T47D (cell line): ENCODE data around the gene PEX16.

Source experiments
- DNase-seq, 2 experiments: peaks; one replicate each; pipeline versions ENCODE4 v3.0.0 to v3.0.0-alpha.2; 2011 to 2012; ENCODE audit warnings: low read depth in 1 of 2, low spot score in 1 of 2
- JUND ChIP-seq: IDR thresholded peaks from 2 replicates; pipeline ENCODE4 v1.6.1; 2012; ENCODE audit warnings: low read depth
- in situ Hi-C: cut with HindIII; loops from 2 replicates; pipeline ENCODE4 v1.10.0; 2016; ENCODE audit warnings: low sequenced_read_pairs, low pct_unique_long_range_greater_than_20kb

The PEX16 gene

GRCh38 chr11:45936511-45937054, 18.9 kb upstream of the PEX16 start:
- no peak for TF ChIP-seq JUND
- DNase-seq, result no peak
- in situ Hi-C loops, result no loop called here

GRCh38 chr11:45935349-45936064, 17.8 kb upstream of the PEX16 start:
- in situ Hi-C loops, result no loop called here
- no peak for DNase-seq
- TF ChIP-seq JUND, result no peak

GRCh38 chr11:45934580-45935318, 17.1 kb upstream of the PEX16 start:
- DNase-seq, result peak; percentile 76 to 81
- in situ Hi-C loops, result no loop called here
- TF ChIP-seq JUND, result no peak

GRCh38 chr11:45933846-45934579, 16.3 kb upstream of the PEX16 start:
- no peak for TF ChIP-seq JUND
- in situ Hi-C loops, result no loop called here
- DNase-seq, result no peak

- TF ChIP-seq JUND, result no peak
- in situ Hi-C loops, result no loop called here
- DNase-seq, result no peak
Measured at GRCh38 chr11:45933131-45933831, 15.6 kb upstream of the PEX16 start.

- in situ Hi-C loops, result no loop called here
- TF ChIP-seq JUND, result no peak
- DNase-seq, result no peak
Measured at GRCh38 chr11:45932217-45932616, 14.5 kb upstream of the PEX16 start.

- TF ChIP-seq JUND, result no peak
- no peak for DNase-seq
- in situ Hi-C loops, result no loop called here
Measured at GRCh38 chr11:45931739-45932138, 14.1 kb upstream of the PEX16 start.

- TF ChIP-seq JUND, result no peak
- DNase-seq, result no peak
- in situ Hi-C loops, result no loop called here
Measured at GRCh38 chr11:45930951-45931570, 13.4 kb upstream of the PEX16 start.

- TF ChIP-seq JUND, result no peak
- in situ Hi-C loops, result no loop called here
- no peak for DNase-seq
Measured at GRCh38 chr11:45930031-45930794, 12.5 kb upstream of the PEX16 start.

GRCh38 chr11:45929486-45930030, 11.9 kb upstream of the PEX16 start:
- in situ Hi-C loops, result no loop called here
- no peak for TF ChIP-seq JUND
- no peak for DNase-seq

- DNase-seq, result no peak
- in situ Hi-C loops, result no loop called here
- TF ChIP-seq JUND, result no peak
Measured at GRCh38 chr11:45928535-45929215, 11.0 kb upstream of the PEX16 start.
